Peyer's patch (tissue), 4 donors: ENCODE data around the gene NPIPA5.
"Not testable (repeated sequence)": the region's sequence is repeated elsewhere in the genome, so short reads cannot be mapped to it uniquely, and the experiment has no call there.

Source experiments
- CTCF ChIP-seq, 6 experiments: fragments of 450-650 bp in 4 of 6; fragments of 200-600 bp in 2 of 6; sonication (generic) in 1 of 6; IDR thresholded peaks; one replicate each; pipeline ENCODE4 v1.5.1; 2017 to 2019; ENCODE audit warnings: antibody characterized with exemption in 6 of 6, mild to moderate bottlenecking in 3 of 6, moderate library complexity in 1 of 6
- POLR2A ChIP-seq, 2 donors: fragments of 450-650 bp; IDR thresholded peaks; one replicate each; pipeline ENCODE4 v1.5.1; 2017; ENCODE audit warnings: antibody characterized with exemption in 2 of 2, mild to moderate bottlenecking in 2 of 2, moderate library complexity in 2 of 2

- not testable (repeated sequence) for TF ChIP-seq CTCF, POLR2A (IDR thresholded peaks at IDR 0.05)
Observed at GRCh38 chr16:15314562-15314961, 63.5 kb downstream of the NPIPA5 start.
